H9 (cell line): ENCODE measurements around the gene CCDC70. TPM values are rescaled to one million over a fixed set of nuclear protein-coding genes. Genes with fewer than 3 reads are reported as not detected.

ENCODE experiments used
- DNase-seq: peaks from one replicate; pipeline ENCODE4 v3.0.0-alpha.2; 2017
- H2AFZ ChIP-seq: one replicate; pipeline ENCODE4 v1.6.1; 2013; ENCODE audit warnings: mild to moderate bottlenecking, low read length, control low read depth, moderate library complexity
- H2AK5ac ChIP-seq: 2 replicates; pipeline ENCODE4 v1.6.1; 2013; ENCODE audit warnings: low read length, control low read depth, mixed read lengths; ENCODE audit not compliant: insufficient read length
- H2BK120ac ChIP-seq: one replicate; pipeline ENCODE4 v1.6.1; 2013; ENCODE audit warnings: low read depth, mild to moderate bottlenecking, low read length, control low read depth, inconsistent platforms; ENCODE audit not compliant: poor library complexity, severe bottlenecking
- H2BK12ac ChIP-seq: 2 replicates; pipeline ENCODE4 v1.6.1; 2013; ENCODE audit warnings: low read length, control low read depth, mixed read lengths, low read depth; ENCODE audit not compliant: insufficient read length
- H2BK15ac ChIP-seq: 2 replicates; pipeline ENCODE4 v1.6.1; 2013; ENCODE audit warnings: low read depth, low read length, control low read depth
- H2BK20ac ChIP-seq: one replicate; pipeline ENCODE4 v1.6.1; 2013; ENCODE audit warnings: low read depth, mild to moderate bottlenecking, low read length, control low read depth, inconsistent platforms; ENCODE audit not compliant: poor library complexity, severe bottlenecking
- H2BK5ac ChIP-seq: 2 replicates; pipeline ENCODE4 v1.6.1; 2013; ENCODE audit warnings: low read length, control low read depth, mixed read lengths; ENCODE audit not compliant: insufficient read length
- H3K14ac ChIP-seq: 2 replicates; pipeline ENCODE4 v1.6.1; 2013; ENCODE audit warnings: low read length, control low read depth; ENCODE audit not compliant: insufficient read depth
- H3K18ac ChIP-seq: 2 replicates; pipeline ENCODE4 v1.6.1; 2013; ENCODE audit warnings: low read depth, mild to moderate bottlenecking, mixed read lengths, low read length, control low read depth; ENCODE audit not compliant: insufficient read length
- H3K23ac ChIP-seq: 2 replicates; pipeline ENCODE4 v1.6.1; 2013; ENCODE audit warnings: low read length, control low read depth, mixed read lengths, low read depth; ENCODE audit not compliant: insufficient read length
- H3K23me2 ChIP-seq: 2 replicates; pipeline ENCODE4 v1.6.1; 2013; ENCODE audit warnings: low read depth, mild to moderate bottlenecking, mixed read lengths, low read length, control low read depth; ENCODE audit not compliant: insufficient read length, poor library complexity, severe bottlenecking
- H3K27ac ChIP-seq: 2 replicates; pipeline ENCODE4 v1.5.1; 2013; ENCODE audit warnings: low read length, control low read depth, mixed read lengths, low read depth; ENCODE audit not compliant: insufficient read length
- H3K27me3 ChIP-seq: 2 replicates; pipeline ENCODE4 v1.6.1; 2013; ENCODE audit warnings: low read length, control low read depth, inconsistent platforms; ENCODE audit not compliant: insufficient read depth
- H3K4ac ChIP-seq: 2 replicates; pipeline ENCODE4 v1.6.1; 2013; ENCODE audit warnings: low read depth, mild to moderate bottlenecking, control low read depth, inconsistent platforms, low read length, moderate library complexity
- H3K4me1 ChIP-seq: 2 replicates; pipeline ENCODE4 v1.6.1; 2013; ENCODE audit warnings: low read length, control low read depth, inconsistent platforms; ENCODE audit not compliant: insufficient read depth
- H3K4me2 ChIP-seq: 2 replicates; pipeline ENCODE4 v1.6.1; 2013; ENCODE audit warnings: low read length, control low read depth, mixed read lengths; ENCODE audit not compliant: insufficient read length, insufficient read depth
- H3K56ac ChIP-seq: 2 replicates; pipeline ENCODE4 v1.6.1; 2013; ENCODE audit warnings: low read depth, mild to moderate bottlenecking, mixed read lengths, low read length, control low read depth; ENCODE audit not compliant: insufficient read length
- H3K79me1 ChIP-seq: 2 replicates; pipeline ENCODE4 v1.6.1; 2013; ENCODE audit warnings: low read depth, mild to moderate bottlenecking, moderate library complexity, low read length, control low read depth, inconsistent platforms; ENCODE audit not compliant: insufficient read depth, poor library complexity, severe bottlenecking
- H3K79me2 ChIP-seq: 2 replicates; pipeline ENCODE4 v1.6.1; 2013; ENCODE audit warnings: low read length, control low read depth, inconsistent platforms; ENCODE audit not compliant: insufficient read depth
- H3K9ac ChIP-seq: 2 replicates; pipeline ENCODE4 v1.6.1; 2013; ENCODE audit warnings: low read length, control low read depth, mixed read lengths; ENCODE audit not compliant: insufficient read length; ENCODE audit errors: extremely low read depth
- H3K9me3 ChIP-seq: one replicate; pipeline ENCODE4 v1.6.1; 2013; ENCODE audit warnings: low read depth, low read length, inconsistent platforms; ENCODE audit not compliant: control insufficient read depth
- H3T11ph ChIP-seq: one replicate; pipeline ENCODE4 v1.6.1; 2013; ENCODE audit warnings: mild to moderate bottlenecking, low read length, control low read depth, inconsistent platforms
- H4K20me1 ChIP-seq: one replicate; pipeline ENCODE4 v1.6.1; 2013; ENCODE audit not compliant: control insufficient read depth, insufficient read length, insufficient read depth
- H4K5ac ChIP-seq: 2 replicates; pipeline ENCODE4 v1.6.1; 2013; ENCODE audit warnings: low read depth, mild to moderate bottlenecking, mixed read lengths, low read length, control low read depth; ENCODE audit not compliant: insufficient read length
- H4K8ac ChIP-seq: replicated peaks from 2 replicates; pipeline ENCODE4 v1.6.1; 2013; ENCODE audit warnings: low read length, control low read depth, mixed read lengths, low read depth; ENCODE audit not compliant: insufficient read length
- H4K91ac ChIP-seq: 2 replicates; pipeline ENCODE4 v1.6.1; 2013; ENCODE audit warnings: low read depth, mild to moderate bottlenecking, moderate library complexity, mixed read lengths, low read length, control low read depth; ENCODE audit not compliant: insufficient read length
- H3K27ac Mint-ChIP-seq, 3 experiments: 2 replicates in 2 of 3; 3 replicates in 1 of 3; pipeline ENCODE4 v1.8.0; 2020 to 2021; ENCODE audit warnings: mixed read lengths in 3 of 3, mild to moderate bottlenecking in 1 of 3, moderate library complexity in 1 of 3
- H3K27me3 Mint-ChIP-seq: 2 replicates; pipeline ENCODE4 v1.8.0; 2021; ENCODE audit warnings: low read depth, mild to moderate bottlenecking, moderate library complexity, mixed read lengths
- H3K36me3 Mint-ChIP-seq, 3 experiments: 2 replicates in 2 of 3; 3 replicates in 1 of 3; pipeline ENCODE4 v1.8.0; 2020 to 2021; ENCODE audit warnings: low read depth in 3 of 3, mixed read lengths in 3 of 3; ENCODE audit not compliant: insufficient read depth in 1 of 3
- H3K4me1 Mint-ChIP-seq, 2 experiments: 2 replicates each; pipeline ENCODE4 v1.8.0; 2020; ENCODE audit warnings: mixed read lengths in 2 of 2
- H3K4me3 Mint-ChIP-seq, 2 experiments: 2 replicates in 1 of 2; 3 replicates in 1 of 2; pipeline ENCODE4 v1.8.0; 2020 to 2021; ENCODE audit warnings: mild to moderate bottlenecking in 2 of 2, mixed read lengths in 2 of 2, moderate library complexity in 1 of 2
- H3K9me3 Mint-ChIP-seq, 2 experiments: 2 replicates in 1 of 2; 3 replicates in 1 of 2; pipeline ENCODE4 v1.8.0; 2020; ENCODE audit warnings: mild to moderate bottlenecking in 2 of 2, mixed read lengths in 2 of 2, moderate library complexity in 1 of 2
- WGBS: extraction: QIAGEN DNeasy Blood & Tissue Kit; methylation state at CpG from one replicate; pipeline ENCODE4 v1.1.7; 2013; ENCODE audit warnings: missing lambda C conversion rate, low lambda C conversion rate, mixed read lengths; ENCODE audit not compliant: insufficient read length; ENCODE audit errors: extremely low coverage; 5-methylcytosine and 5-hydroxymethylcytosine counted together
- total RNA-seq: library from RNA; stranded (reverse); gene quantifications from 2 replicates; pipeline ENCODE4 v1.2.1, GENCODE V29; 2021
- TF ChIP-seq, protein P1 (sequence below): fragments of 200-600 bp; sonication (generic); conservative IDR thresholded peaks from 3 replicates; pipeline ENCODE4 v1.8.0; 2021; ENCODE audit warnings: antibody characterized with exemption, mild to moderate bottlenecking

CCDC70 gene
- total RNA-seq, 1 experiment from 2014 or later, result not detected

DNA sequence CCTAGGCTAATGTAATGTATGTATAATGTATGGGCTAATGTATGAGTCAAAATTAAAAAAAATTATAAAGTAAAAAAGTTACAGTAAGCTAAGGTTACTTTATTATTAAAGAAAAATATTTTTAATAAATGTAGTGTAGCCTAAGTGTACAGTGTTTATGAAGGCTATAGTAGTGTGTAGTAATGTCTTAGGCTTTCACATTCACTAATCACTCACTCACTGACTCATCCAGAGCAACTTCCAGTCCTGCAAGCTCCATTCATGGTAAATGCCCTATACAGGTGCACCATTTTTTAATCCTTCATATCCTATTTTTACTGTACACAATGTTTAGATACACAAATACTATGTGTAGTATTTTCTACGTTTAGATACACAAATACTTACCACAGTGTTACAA, 15.0 kb upstream of the CCDC70 start:
- H2BK20ac ChIP-seq, result no peak overlapping the region
- H3K79me1 ChIP-seq, result no peaks in the 10 kb centered on the region
- H2BK15ac ChIP-seq, result no peak overlapping the region
- H3K4me1 ChIP-seq, result no peaks in the 10 kb centered on the region
- WGBS, result no CpG with 5 or more reads among the region's 1 CpG
- Mint-ChIP-seq H3K27ac (no peak overlapping the region), H3K9me3 (peaks cover 10 to 11% of the 10 kb centered on the region in 2 experiments; a peak in 4 of 5 replicates), H3K4me3 (no peak overlapping the region), H3K27me3 (peaks cover 4% of the 10 kb centered on the region), H3K36me3 (peaks cover 0 to 3% (median 0%) of the 10 kb centered on the region in 3 experiments; a peak in 1 of 7 replicates), H3K4me1 (peaks cover 9 to 12% of the 10 kb centered on the region in 2 experiments)
- H3K23ac ChIP-seq, result no peak overlapping the region
- no peak overlapping the region for H4K5ac ChIP-seq
- no peak overlapping the region for H3T11ph ChIP-seq
- no peak overlapping the region for H3K18ac ChIP-seq
- no peak overlapping the region for H2BK5ac ChIP-seq
- no peaks in the 10 kb centered on the region for H3K9me3 ChIP-seq
- no peak overlapping the region for H4K8ac ChIP-seq
- TF ChIP-seq, protein P1, sequence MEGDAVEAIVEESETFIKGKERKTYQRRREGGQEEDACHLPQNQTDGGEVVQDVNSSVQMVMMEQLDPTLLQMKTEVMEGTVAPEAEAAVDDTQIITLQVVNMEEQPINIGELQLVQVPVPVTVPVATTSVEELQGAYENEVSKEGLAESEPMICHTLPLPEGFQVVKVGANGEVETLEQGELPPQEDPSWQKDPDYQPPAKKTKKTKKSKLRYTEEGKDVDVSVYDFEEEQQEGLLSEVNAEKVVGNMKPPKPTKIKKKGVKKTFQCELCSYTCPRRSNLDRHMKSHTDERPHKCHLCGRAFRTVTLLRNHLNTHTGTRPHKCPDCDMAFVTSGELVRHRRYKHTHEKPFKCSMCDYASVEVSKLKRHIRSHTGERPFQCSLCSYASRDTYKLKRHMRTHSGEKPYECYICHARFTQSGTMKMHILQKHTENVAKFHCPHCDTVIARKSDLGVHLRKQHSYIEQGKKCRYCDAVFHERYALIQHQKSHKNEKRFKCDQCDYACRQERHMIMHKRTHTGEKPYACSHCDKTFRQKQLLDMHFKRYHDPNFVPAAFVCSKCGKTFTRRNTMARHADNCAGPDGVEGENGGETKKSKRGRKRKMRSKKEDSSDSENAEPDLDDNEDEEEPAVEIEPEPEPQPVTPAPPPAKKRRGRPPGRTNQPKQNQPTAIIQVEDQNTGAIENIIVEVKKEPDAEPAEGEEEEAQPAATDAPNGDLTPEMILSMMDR, result no peak
- DNase-seq, result no peak
- no peak overlapping the region for H2AK5ac ChIP-seq
- H3K56ac ChIP-seq, result no peak overlapping the region
- H3K27ac ChIP-seq, result no peak overlapping the region
- H2BK120ac ChIP-seq, result no peak overlapping the region
- H3K23me2 ChIP-seq, result no peaks in the 10 kb centered on the region
- no peaks in the 10 kb centered on the region for H3K79me2 ChIP-seq
- H3K9ac ChIP-seq, result no peak overlapping the region
- H3K4me2 ChIP-seq, result no peak overlapping the region
- H4K91ac ChIP-seq, result no peak overlapping the region
- H3K14ac ChIP-seq, result no peak overlapping the region
- no peak overlapping the region for H2BK12ac ChIP-seq
- no peak overlapping the region for H2AFZ ChIP-seq
- H4K20me1 ChIP-seq, result no peaks in the 10 kb centered on the region
- H3K27me3 ChIP-seq, result no peaks in the 10 kb centered on the region
- H3K4ac ChIP-seq, result no peak overlapping the region
